K562 (cell line): ENCODE data around the gene THRSP. TPM values are rescaled to one million over a fixed set of nuclear protein-coding genes. Genes with fewer than 3 reads are reported as not detected.

Source experiments
- ATAC-seq: fragments of 200-7000 bp; cut with Tn5 transposase; 3 replicates; pipeline ENCODE4 v1.9.1; 2020; ENCODE audit warnings: moderate library complexity
- BruUV-seq: library from RNA; stranded (reverse); fragments of 400-500 nt; replicated peaks from 2 replicates; lab custom pipeline; 2021; lab: Mats Ljungman, UMichigan
- CTCF ChIA-PET: fragments of 300-600 bp; formaldehyde crosslinking; extraction: SDS; loops from one replicate; lab custom pipeline; 2021; ENCODE audit warnings: low intra/inter-chr PET ratio; lab: Yijun Ruan, JAX
- POLR2A ChIA-PET: fragments of 300-600, 350-650 bp; sonication (Branson Sonifier 250); formaldehyde crosslinking; extraction: SDS; loops from one replicate; lab custom pipeline; 2021; ENCODE audit warnings: antibody characterized with exemption, inconsistent platforms; lab: Yijun Ruan, JAX
- DNase-seq, 4 experiments: peaks; one replicate each; pipeline versions ENCODE4 v3.0.0 to v3.0.0-alpha.2; 2011 to 2018; ENCODE audit warnings: low spot score in 3 of 4, mixed read lengths in 3 of 4; ENCODE audit errors: extremely low read depth in 1 of 4
- FAIRE-seq: peaks from 2 replicates; lab custom pipeline; 2011; peaks lifted over from hg19 to GRCh38; lab: Jason Lieb, UNC
- H2AFZ ChIP-seq: 2 replicates; pipeline ENCODE4 v1.6.0; 2011; ENCODE audit warnings: low read depth, low read length, control low read depth, inconsistent platforms
- H3K27ac ChIP-seq: fragments of 200-600 bp; 3 replicates; pipeline ENCODE4 v1.8.0; 2011; ENCODE audit warnings: low read depth, mild to moderate bottlenecking, control low read depth, inconsistent platforms, low read length, moderate library complexity, mixed read lengths; ENCODE audit errors: extremely low read depth
- H3K27me3 ChIP-seq, 2 experiments: fragments of 300-600 bp in 1 of 2; 2 replicates in 1 of 2; 3 replicates in 1 of 2; pipeline versions ENCODE4 v1.6.0 to v1.8.0; 2011; ENCODE audit warnings: inconsistent platforms in 2 of 2, low read length in 2 of 2, mild to moderate bottlenecking in 1 of 2, mixed read lengths in 1 of 2, moderate library complexity in 1 of 2; ENCODE audit not compliant: control insufficient read depth in 2 of 2, insufficient read depth in 2 of 2
- H3K36me3 ChIP-seq: fragments of 300-600 bp; 3 replicates; pipeline ENCODE4 v1.8.0; 2011; ENCODE audit warnings: mild to moderate bottlenecking, low read length, inconsistent platforms; ENCODE audit not compliant: control insufficient read depth, insufficient read depth
- H3K4me1 ChIP-seq, 2 experiments: fragments of 200-600 bp in 1 of 2; replicated peaks in 1 of 2; 2 replicates in 1 of 2; 3 replicates in 1 of 2; pipeline versions ENCODE4 v1.5.1 to v1.8.0; 2011; ENCODE audit warnings: inconsistent platforms in 2 of 2, low read length in 2 of 2, mild to moderate bottlenecking in 1 of 2, mixed read lengths in 1 of 2, moderate library complexity in 1 of 2; ENCODE audit not compliant: control insufficient read depth in 2 of 2, insufficient read depth in 2 of 2
- H3K4me2 ChIP-seq: 2 replicates; pipeline ENCODE4 v1.6.1; 2011; ENCODE audit warnings: low read length, control low read depth, inconsistent platforms, mixed read lengths; ENCODE audit not compliant: insufficient read depth
- H3K4me3 ChIP-seq: fragments of 200-600 bp; sonication (generic), shearing (Covaris generic); 2 replicates; pipeline ENCODE4 v1.5.1; 2016; ENCODE audit warnings: control low read depth, inconsistent platforms
- H3K79me2 ChIP-seq: fragments of 200-600 bp; 3 replicates; pipeline ENCODE4 v1.8.0; 2011; ENCODE audit warnings: low read length, inconsistent platforms; ENCODE audit not compliant: control insufficient read depth, insufficient read depth
- H3K9ac ChIP-seq, 2 experiments: 2 replicates each; pipeline versions ENCODE4 v1.6.0 to v1.6.1; 2011; ENCODE audit warnings: low read depth in 2 of 2, low read length in 2 of 2, control low read depth in 1 of 2, inconsistent platforms in 1 of 2, mild to moderate bottlenecking in 1 of 2, mixed read lengths in 1 of 2; ENCODE audit not compliant: insufficient read depth in 1 of 2
- H3K9me1 ChIP-seq: one replicate; pipeline ENCODE4 v1.6.0; 2011; ENCODE audit warnings: inconsistent platforms, mild to moderate bottlenecking, low read length, moderate library complexity; ENCODE audit not compliant: control insufficient read depth, insufficient read depth
- H3K9me3 ChIP-seq: replicated peaks from 2 replicates; pipeline ENCODE4 v1.5.1; 2011; ENCODE audit warnings: low read depth, low read length, inconsistent platforms; ENCODE audit not compliant: control insufficient read depth, insufficient read depth
- H4K20me1 ChIP-seq: replicated peaks from 2 replicates; pipeline ENCODE4 v1.6.1; 2011; ENCODE audit warnings: low read length, inconsistent platforms, mixed read lengths; ENCODE audit not compliant: control insufficient read depth, insufficient read depth
- CHD1 ChIP-seq: fragments of 200-600 bp; sonication (generic); IDR thresholded peaks from one replicate; pipeline ENCODE4 v1.6.1; 2012; ENCODE audit warnings: mild to moderate bottlenecking, moderate library complexity, low read length, inconsistent platforms
- PTBP1 ChIP-seq: fragments of 200-400 bp; formaldehyde crosslinking; IDR thresholded peaks from 2 replicates; pipeline ENCODE4 v1.6.1; 2017; ENCODE audit warnings: low read depth, low read length
- PTRF ChIP-seq: fragments of 450-650 bp; IDR thresholded peaks from 2 replicates; pipeline ENCODE4 v1.6.1; 2016; ENCODE audit warnings: mild to moderate bottlenecking, missing genetic modification characterization, missing compliant biosample characterization
- ZNF23 ChIP-seq: fragments of 250-450 bp; sonication (Bioruptor Pico); IDR thresholded peaks from 2 replicates; pipeline ENCODE4 v1.4.0; 2020; ENCODE audit warnings: mild to moderate bottlenecking
- WGBS: fragments of 100-300 bp; shearing (Covaris generic); methylation state at CpG from one replicate; pipeline ENCODE4 v1.1.6; 2016; ENCODE audit warnings: low coverage, mixed read lengths; ENCODE audit not compliant: insufficient coverage; ENCODE audit errors: missing lambda C conversion rate; 5-methylcytosine and 5-hydroxymethylcytosine counted together
- in situ Hi-C: fragments of 300-500 bp; cut with MboI; formaldehyde crosslinking; loops from 4 replicates; pipeline ENCODE4 v1.15.0; 2018; ENCODE audit warnings: inconsistent platforms, mixed read lengths
- intact Hi-C: fragments of 100-400 bp; cut with micrococcal nuclease; formaldehyde crosslinking; loops from 2 replicates; pipeline ENCODE4 v1.14.2; 2022
- polyA plus RNA-seq, 8 experiments: library from polyadenylated mRNA; depleted of rRNA in 4 of 8; stranded (reverse) in 5 of 8; unstranded in 3 of 8; fragments of >200 nt; fragmentation: Nextera tagmentation in 2 of 8; fragmentation: Illumina TruSeq in 1 of 8; extraction: Ambion mirVana in 2 of 8; extraction: Trizol in 1 of 8; gene quantifications; 2 replicates each; pipeline versions ENCODE4 v1.2.1 to v1.2.3, GENCODE V29; 2011 to 2014; ENCODE audit warnings: inconsistent platforms in 1 of 8, missing spikeins in 1 of 8
- total RNA-seq, 7 experiments: library from RNA; depleted of rRNA in 6 of 7; stranded (reverse); fragments of >200 nt in 6 of 7; fragmentation: Illumina TruSeq in 2 of 7; extraction: Trizol in 2 of 7; gene quantifications; 2 replicates each; pipeline versions ENCODE4 v1.2.1 to v1.2.3, GENCODE V29; 2011 to 2021; ENCODE audit warnings: low replicate concordance in 1 of 7

Gene THRSP
- total and polyA plus RNA-seq, 9 of the 15 experiments (the other 6 are each of a cell fraction or from before 2014, with no cell fraction given), result 0.23 to 0.56 (median 0.31) TPM; not detected in 2

DNA sequence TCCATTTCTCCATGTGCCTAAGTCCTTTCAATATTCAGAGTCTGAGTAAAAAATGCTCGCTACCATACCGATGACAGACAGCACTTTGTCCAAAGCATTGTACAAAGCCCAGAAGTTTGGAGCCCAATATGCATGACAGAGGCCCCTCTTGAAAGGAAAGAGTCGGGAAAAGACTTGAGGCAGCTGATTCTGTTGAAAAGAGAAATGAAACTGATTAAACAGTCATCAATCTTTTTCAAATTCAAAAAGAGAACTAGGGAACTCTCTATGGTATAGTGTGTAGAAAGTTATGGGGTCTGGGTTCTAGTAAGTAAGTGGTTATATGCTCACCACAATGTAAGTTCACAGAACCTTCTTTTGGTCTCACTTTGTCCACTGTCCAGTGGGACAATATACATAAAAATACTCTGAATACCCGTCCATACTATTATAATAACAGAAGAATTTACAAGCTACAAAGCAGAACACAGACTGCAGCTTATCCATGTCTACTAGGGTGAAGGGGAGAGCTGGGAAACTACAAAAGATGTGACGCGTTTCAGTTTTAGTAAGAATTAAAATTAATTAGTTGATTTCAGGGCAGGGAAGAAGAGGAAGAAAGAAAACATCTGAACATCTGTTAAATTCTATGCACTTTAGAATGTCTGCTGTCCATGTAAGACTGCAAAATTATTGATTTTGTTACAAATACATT, 49.1 kb downstream of the THRSP start:
- ATAC-seq (no peak), FAIRE-seq (no peak), DNase-seq (no peak)
- no peak for TF ChIP-seq ZNF23
- TF ChIP-seq PTBP1, result no peak
- TF ChIP-seq CHD1, result no peak
- TF ChIP-seq PTRF (tag), result no peak
- BruUV-seq, result no TSS peak
- H4K20me1 ChIP-seq, result no peaks in the 10 kb centered on the region
- no peaks in the 10 kb centered on the region for H3K9me3 ChIP-seq
- H3K4me2 ChIP-seq, result no peak overlapping the region
- H3K9ac ChIP-seq, result no peak overlapping the region
- H3K4me1 ChIP-seq, result no peaks in the 10 kb centered on the region
- H3K36me3 ChIP-seq, result peaks cover 63% of the 10 kb centered on the region
- H3K4me3 ChIP-seq, result no peak overlapping the region
- no peak overlapping the region for H2AFZ ChIP-seq
- CTCF ChIA-PET, result no interaction called here
- no peaks in the 10 kb centered on the region for H3K79me2 ChIP-seq
- POLR2A ChIA-PET, result interaction anchor here (1.4 kb wide), 1 partner anchor 8 kb away, joined by 3 read pairs; no protein-coding TSS in a partner anchor
- WGBS, result 85% methylated on average over 6 of the region's 6 CpGs
- no peaks in the 10 kb centered on the region for H3K9me1 ChIP-seq
- no peaks in the 10 kb centered on the region for H3K27me3 ChIP-seq
- intact Hi-C loops (no loop called here), in situ Hi-C loops (no loop called here)
- H3K27ac ChIP-seq, result no peak overlapping the region

Other genes with a start within 250 kb of the THRSP start
Only the 7 nearest of the 8 such genes appear.
- 12.4 and 13.7 TPM in 2 replicates for gene AAMDC, start 242.7 kb upstream of the THRSP start, total RNA-seq (2014; rRNA removed)
- 16.7 and 18.4 TPM in 2 replicates for gene AAMDC, start 242.7 kb upstream of the THRSP start, total RNA-seq (2014; rRNA removed; fragmentation: Illumina TruSeq; extraction: Trizol)
- gene AAMDC, start 242.7 kb upstream of the THRSP start, total RNA-seq (2015; rRNA removed; fragmentation: Illumina TruSeq; extraction: Trizol), result 13.8 and 14.5 TPM in 2 replicates
- 10.4 and 10.6 TPM in 2 replicates for gene AAMDC, start 242.7 kb upstream of the THRSP start, total RNA-seq (2021)
- 14.3 and 15.6 TPM in 2 replicates for gene AAMDC, start 242.7 kb upstream of the THRSP start, polyA plus RNA-seq (2011; rRNA removed)
- gene AAMDC, start 242.7 kb upstream of the THRSP start, polyA plus RNA-seq (2014; fragmentation: Illumina TruSeq; extraction: Trizol), result 10.8 and 13.9 TPM in 2 replicates
- 10 to 100 TPM; 37.5 to 40.6 TPM for gene AAMDC, start 242.7 kb upstream of the THRSP start, polyA plus RNA-seq (2014; fragmentation: Nextera tagmentation; extraction: Ambion mirVana)
- gene AAMDC, start 242.7 kb upstream of the THRSP start, polyA plus RNA-seq (2014; rRNA removed), result 11.9 and 17.0 TPM in 2 replicates
- gene INTS4, start 69.2 kb upstream of the THRSP start, total RNA-seq (2014; rRNA removed), result 28.4 and 35.8 TPM in 2 replicates
- 50.8 and 53.4 TPM in 2 replicates for gene INTS4, start 69.2 kb upstream of the THRSP start, total RNA-seq (2014; rRNA removed; fragmentation: Illumina TruSeq; extraction: Trizol)
- 38.5 and 42.6 TPM in 2 replicates for gene INTS4, start 69.2 kb upstream of the THRSP start, total RNA-seq (2015; rRNA removed; fragmentation: Illumina TruSeq; extraction: Trizol)
- 48.3 and 49.9 TPM in 2 replicates for gene INTS4, start 69.2 kb upstream of the THRSP start, total RNA-seq (2021)
- gene INTS4, start 69.2 kb upstream of the THRSP start, polyA plus RNA-seq (2011; rRNA removed), result 48.0 and 48.1 TPM in 2 replicates
- gene INTS4, start 69.2 kb upstream of the THRSP start, polyA plus RNA-seq (2014; fragmentation: Illumina TruSeq; extraction: Trizol), result 35.0 and 41.7 TPM in 2 replicates
- gene INTS4, start 69.2 kb upstream of the THRSP start, polyA plus RNA-seq (2014; fragmentation: Nextera tagmentation; extraction: Ambion mirVana), result 10 to 100 TPM; 31.1 to 44.5 TPM
- gene INTS4, start 69.2 kb upstream of the THRSP start, polyA plus RNA-seq (2014; rRNA removed), result 44.6 and 45.0 TPM in 2 replicates
- 0.08 TPM in 1 of 2 replicates, not detected in the other for gene KCTD14, start 40.6 kb upstream of the THRSP start, total RNA-seq (2014; rRNA removed)
- gene KCTD14, start 40.6 kb upstream of the THRSP start, total RNA-seq (2014; rRNA removed; fragmentation: Illumina TruSeq; extraction: Trizol), result 0.11 TPM in 1 of 2 replicates, not detected in the other
- gene KCTD14, start 40.6 kb upstream of the THRSP start, total RNA-seq (2015; rRNA removed; fragmentation: Illumina TruSeq; extraction: Trizol), result 0.14 and 0.15 TPM in 2 replicates
- 0.09 and 0.29 TPM in 2 replicates for gene KCTD14, start 40.6 kb upstream of the THRSP start, total RNA-seq (2021)
- gene KCTD14, start 40.6 kb upstream of the THRSP start, polyA plus RNA-seq (2011; rRNA removed), result 0.11 and 0.20 TPM in 2 replicates
- gene KCTD14, start 40.6 kb upstream of the THRSP start, polyA plus RNA-seq (2014; fragmentation: Illumina TruSeq; extraction: Trizol), result 0.14 and 0.30 TPM in 2 replicates
- gene KCTD14, start 40.6 kb upstream of the THRSP start, polyA plus RNA-seq (2014; fragmentation: Nextera tagmentation; extraction: Ambion mirVana), result under 1 TPM in 1 of 2 experiments, not detected in 1; 0.29 TPM
- gene KCTD14, start 40.6 kb upstream of the THRSP start, polyA plus RNA-seq (2014; rRNA removed), result 0.04 TPM in 1 of 2 replicates, not detected in the other
- gene NDUFC2, start 16.0 kb downstream of the THRSP start, total RNA-seq (2014; rRNA removed), result 269 and 325 TPM in 2 replicates
- gene NDUFC2, start 16.0 kb downstream of the THRSP start, total RNA-seq (2014; rRNA removed; fragmentation: Illumina TruSeq; extraction: Trizol), result 156 and 168 TPM in 2 replicates
- 504 and 554 TPM in 2 replicates for gene NDUFC2, start 16.0 kb downstream of the THRSP start, total RNA-seq (2015; rRNA removed; fragmentation: Illumina TruSeq; extraction: Trizol)
- 442 and 486 TPM in 2 replicates for gene NDUFC2, start 16.0 kb downstream of the THRSP start, total RNA-seq (2021)
- gene NDUFC2, start 16.0 kb downstream of the THRSP start, polyA plus RNA-seq (2011; rRNA removed), result 229 and 257 TPM in 2 replicates
- gene NDUFC2, start 16.0 kb downstream of the THRSP start, polyA plus RNA-seq (2014; fragmentation: Illumina TruSeq; extraction: Trizol), result 355 and 561 TPM in 2 replicates
- 1,000 to 10,000 TPM in 1 of 2 experiments, 100 to 1,000 TPM in 1; 987 to 1,119 TPM for gene NDUFC2, start 16.0 kb downstream of the THRSP start, polyA plus RNA-seq (2014; fragmentation: Nextera tagmentation; extraction: Ambion mirVana)
- 473 and 511 TPM in 2 replicates for gene NDUFC2, start 16.0 kb downstream of the THRSP start, polyA plus RNA-seq (2014; rRNA removed)
- 59.3 and 59.6 TPM in 2 replicates for gene ALG8, start 75.8 kb downstream of the THRSP start, total RNA-seq (2014; rRNA removed)
- gene ALG8, start 75.8 kb downstream of the THRSP start, total RNA-seq (2014; rRNA removed; fragmentation: Illumina TruSeq; extraction: Trizol), result 112 and 120 TPM in 2 replicates
- gene ALG8, start 75.8 kb downstream of the THRSP start, total RNA-seq (2015; rRNA removed; fragmentation: Illumina TruSeq; extraction: Trizol), result 92.9 and 97.8 TPM in 2 replicates
- gene ALG8, start 75.8 kb downstream of the THRSP start, total RNA-seq (2021), result 76.8 and 83.7 TPM in 2 replicates
- 119 and 159 TPM in 2 replicates for gene ALG8, start 75.8 kb downstream of the THRSP start, polyA plus RNA-seq (2011; rRNA removed)
- gene ALG8, start 75.8 kb downstream of the THRSP start, polyA plus RNA-seq (2014; fragmentation: Illumina TruSeq; extraction: Trizol), result 105 and 106 TPM in 2 replicates
- gene ALG8, start 75.8 kb downstream of the THRSP start, polyA plus RNA-seq (2014; fragmentation: Nextera tagmentation; extraction: Ambion mirVana), result 100 to 1,000 TPM; 176 to 189 TPM
- 68.8 and 91.8 TPM in 2 replicates for gene ALG8, start 75.8 kb downstream of the THRSP start, polyA plus RNA-seq (2014; rRNA removed)
- 1.5 and 2.1 TPM in 2 replicates for gene KCTD21, start 124.8 kb downstream of the THRSP start, total RNA-seq (2014; rRNA removed)
- gene KCTD21, start 124.8 kb downstream of the THRSP start, total RNA-seq (2014; rRNA removed; fragmentation: Illumina TruSeq; extraction: Trizol), result 1.7 and 1.9 TPM in 2 replicates
- 2.0 and 2.4 TPM in 2 replicates for gene KCTD21, start 124.8 kb downstream of the THRSP start, total RNA-seq (2015; rRNA removed; fragmentation: Illumina TruSeq; extraction: Trizol)
- gene KCTD21, start 124.8 kb downstream of the THRSP start, total RNA-seq (2021), result 2.2 and 2.4 TPM in 2 replicates
- 4.2 and 5.4 TPM in 2 replicates for gene KCTD21, start 124.8 kb downstream of the THRSP start, polyA plus RNA-seq (2011; rRNA removed)
- gene KCTD21, start 124.8 kb downstream of the THRSP start, polyA plus RNA-seq (2014; fragmentation: Illumina TruSeq; extraction: Trizol), result 3.3 and 4.3 TPM in 2 replicates
- under 1 TPM; 0.34 to 0.80 TPM for gene KCTD21, start 124.8 kb downstream of the THRSP start, polyA plus RNA-seq (2014; fragmentation: Nextera tagmentation; extraction: Ambion mirVana)
- gene KCTD21, start 124.8 kb downstream of the THRSP start, polyA plus RNA-seq (2014; rRNA removed), result 1.7 and 1.8 TPM in 2 replicates
- gene USP35, start 125.1 kb downstream of the THRSP start, total RNA-seq (2014; rRNA removed), result 3.3 and 4.8 TPM in 2 replicates
- 1.6 and 2.1 TPM in 2 replicates for gene USP35, start 125.1 kb downstream of the THRSP start, total RNA-seq (2014; rRNA removed; fragmentation: Illumina TruSeq; extraction: Trizol)
- gene USP35, start 125.1 kb downstream of the THRSP start, total RNA-seq (2015; rRNA removed; fragmentation: Illumina TruSeq; extraction: Trizol), result 2.4 and 3.3 TPM in 2 replicates
- gene USP35, start 125.1 kb downstream of the THRSP start, total RNA-seq (2021), result 3.8 and 4.1 TPM in 2 replicates
- 3.9 and 4.4 TPM in 2 replicates for gene USP35, start 125.1 kb downstream of the THRSP start, polyA plus RNA-seq (2011; rRNA removed)
- gene USP35, start 125.1 kb downstream of the THRSP start, polyA plus RNA-seq (2014; fragmentation: Illumina TruSeq; extraction: Trizol), result 3.0 and 3.6 TPM in 2 replicates
- gene USP35, start 125.1 kb downstream of the THRSP start, polyA plus RNA-seq (2014; fragmentation: Nextera tagmentation; extraction: Ambion mirVana), result under 1 TPM; 0.01 to 0.07 TPM
- gene USP35, start 125.1 kb downstream of the THRSP start, polyA plus RNA-seq (2014; rRNA removed), result 3.6 and 4.0 TPM in 2 replicates